SK-N-SH (cell line): ENCODE results near the gene FOXD4L3. TPM values are rescaled to one million over a fixed set of nuclear protein-coding genes. Genes with fewer than 3 reads are reported as not detected.
"Not testable (repeated sequence)": the region's sequence is repeated elsewhere in the genome, so short reads cannot be mapped to it uniquely, and the experiment has no call there.

Source experiments
- CTCF ChIA-PET: fragments of 300-600, 350-600 bp; formaldehyde crosslinking; extraction: SDS; loops from one replicate; lab custom pipeline; 2021; lab: Yijun Ruan, JAX
- POLR2A ChIA-PET: fragments of 350-600 bp; sonication (Branson Sonifier 250); formaldehyde crosslinking; extraction: SDS; loops from one replicate; lab custom pipeline; 2020; ENCODE audit warnings: antibody characterized with exemption, inconsistent platforms; lab: Yijun Ruan, JAX
- DNase-seq: peaks from one replicate; pipeline ENCODE4 v3.0.0; 2012
- H2AFZ ChIP-seq: fragments of 200-600 bp; sonication (generic); 2 replicates; pipeline ENCODE4 v1.8.1; 2016; ENCODE audit warnings: antibody characterized with exemption, mild to moderate bottlenecking, low read depth
- H3F3A ChIP-seq: fragments of 200-600 bp; sonication (generic); replicated peaks from 2 replicates; pipeline ENCODE3; 2016; ENCODE audit warnings: antibody characterized with exemption, mild to moderate bottlenecking; ENCODE audit not compliant: insufficient read depth
- H3K27ac ChIP-seq, 2 experiments: fragments of 200-500 bp in 1 of 2; fragments of 200-600 bp in 1 of 2; sonication (Bioruptor generic) in 1 of 2; sonication (generic), shearing (Covaris generic) in 1 of 2; 2 replicates each; pipeline versions ENCODE4 v1.5.1 to v1.6.1; 2014 to 2016; ENCODE audit warnings: low read depth in 2 of 2, inconsistent platforms in 1 of 2, low read length in 1 of 2, mild to moderate bottlenecking in 1 of 2, mixed read lengths in 1 of 2
- H3K27me3 ChIP-seq: fragments of 200-600 bp; sonication (generic), shearing (Covaris generic); 2 replicates; pipeline ENCODE4 v1.6.1; 2016; ENCODE audit warnings: mixed run types; ENCODE audit not compliant: insufficient read depth
- H3K36me3 ChIP-seq, 2 experiments: fragments of 200-500 bp in 1 of 2; fragments of 200-600 bp in 1 of 2; sonication (Bioruptor generic) in 1 of 2; sonication (generic) in 1 of 2; replicated peaks in 1 of 2; 2 replicates each; pipeline versions ENCODE3 to v1.5.1; 2014 to 2016; ENCODE audit warnings: low read length in 1 of 2, mild to moderate bottlenecking in 1 of 2; ENCODE audit not compliant: insufficient read depth in 2 of 2, control insufficient read depth in 1 of 2
- H3K4me1 ChIP-seq, 2 experiments: fragments of 200-500 bp in 1 of 2; fragments of 200-600 bp in 1 of 2; sonication (Bioruptor generic) in 1 of 2; sonication (generic), shearing (Covaris generic) in 1 of 2; 2 replicates each; pipeline versions ENCODE4 v1.5.1 to v1.6.1; 2014 to 2016; ENCODE audit warnings: low read depth in 1 of 2, low read length in 1 of 2, mixed run types in 1 of 2; ENCODE audit not compliant: insufficient read depth in 2 of 2, control insufficient read depth in 1 of 2
- H3K4me2 ChIP-seq: fragments of 200-600 bp; sonication (generic), shearing (Covaris generic); 2 replicates; pipeline ENCODE4 v1.6.1; 2017; ENCODE audit warnings: mixed run types
- H3K4me3 ChIP-seq, 2 experiments: fragments of 200-500 bp in 1 of 2; fragments of 200-600 bp in 1 of 2; sonication (Bioruptor generic) in 1 of 2; sonication (generic), shearing (Covaris generic) in 1 of 2; 2 replicates each; pipeline versions ENCODE4 v1.5.1 to v1.8.1; 2014 to 2016; ENCODE audit warnings: low read depth in 2 of 2, inconsistent platforms in 1 of 2, low read length in 1 of 2, mild to moderate bottlenecking in 1 of 2, mixed read lengths in 1 of 2, moderate library complexity in 1 of 2
- H3K79me2 ChIP-seq: fragments of 200-600 bp; sonication (generic); 2 replicates; pipeline ENCODE4 v1.8.1; 2017; ENCODE audit warnings: mild to moderate bottlenecking; ENCODE audit not compliant: insufficient read depth
- H3K9ac ChIP-seq: fragments of 200-600 bp; sonication (generic); 2 replicates; pipeline ENCODE4 v1.6.1; 2017; ENCODE audit warnings: mixed run types
- H3K9me2 ChIP-seq: fragments of 200-600 bp; sonication (generic); 2 replicates; pipeline ENCODE4 v1.6.1; 2017; ENCODE audit warnings: mixed run types
- H3K9me3 ChIP-seq: fragments of 200-600 bp; sonication (generic); 2 replicates; pipeline ENCODE4 v1.6.1; 2017; ENCODE audit warnings: mixed run types, mild to moderate bottlenecking, moderate library complexity
- H4K20me1 ChIP-seq: fragments of 200-600 bp; sonication (generic); 2 replicates; pipeline ENCODE4 v1.6.1; 2017; ENCODE audit warnings: mild to moderate bottlenecking, mixed run types; ENCODE audit not compliant: insufficient read depth
- WGBS: methylation state at CpG from one replicate; pipeline ENCODE4 v1.1.6; 2017; ENCODE audit warnings: low lambda C conversion rate; 5-methylcytosine and 5-hydroxymethylcytosine counted together
- polyA plus RNA-seq, 3 experiments: library from polyadenylated mRNA; depleted of rRNA; stranded (reverse); fragments of >200 nt; gene quantifications; 2 replicates each; pipeline ENCODE4 v1.2.3, GENCODE V29; 2012

Gene FOXD4L3
- polyA plus RNA-seq, 1 of the 3 experiments (the other 2 are of a cell fraction) = 0.10 TPM

GRCh38 chr9:68329106-68329505 is 26.4 kb downstream of the FOXD4L3 start:
- H3K36me3 ChIP-seq, DNase-seq, POLR2A ChIA-PET, H3K9ac ChIP-seq, H3K4me1 ChIP-seq, H3K9me2 ChIP-seq, H3K4me3 ChIP-seq, H2AFZ ChIP-seq, H3K27ac ChIP-seq, H3K9me3 ChIP-seq, H3K4me2 ChIP-seq, H3K27me3 ChIP-seq, H4K20me1 ChIP-seq, H3F3A ChIP-seq, H3K79me2 ChIP-seq, CTCF ChIA-PET: not testable (repeated sequence)
- 23% methylated on average over 2 of the region's 4 CpGs for WGBS

GRCh38 chr9:68330531-68331173 is 28.0 kb downstream of the FOXD4L3 start:
- CTCF ChIA-PET, H3K79me2 ChIP-seq, H3K27me3 ChIP-seq, H3K27ac ChIP-seq, H4K20me1 ChIP-seq, H3K4me2 ChIP-seq, H3K9me3 ChIP-seq, H2AFZ ChIP-seq, H3K4me3 ChIP-seq, DNase-seq, H3F3A ChIP-seq, H3K4me1 ChIP-seq, POLR2A ChIA-PET, H3K9me2 ChIP-seq, H3K9ac ChIP-seq, H3K36me3 ChIP-seq: not testable (repeated sequence)
- 5% methylated on average over 9 of the region's 11 CpGs for WGBS

- H3K79me2 ChIP-seq, H3K27me3 ChIP-seq, H3K9me3 ChIP-seq, H3K27ac ChIP-seq, DNase-seq, H4K20me1 ChIP-seq, H3K4me2 ChIP-seq, H3K36me3 ChIP-seq, H3K9ac ChIP-seq, POLR2A ChIA-PET, H2AFZ ChIP-seq, H3F3A ChIP-seq, H3K9me2 ChIP-seq, CTCF ChIA-PET, H3K4me1 ChIP-seq, H3K4me3 ChIP-seq: not testable (repeated sequence)
- WGBS = 0% methylated on average over 1 of the region's 1 CpG
Observed at GRCh38 chr9:68332122-68332521, 29.5 kb downstream of the FOXD4L3 start.

- WGBS = 15% methylated on average over 3 of the region's 3 CpGs
- POLR2A ChIA-PET, H3K9me3 ChIP-seq, H3K9ac ChIP-seq, H3K9me2 ChIP-seq, H3F3A ChIP-seq, CTCF ChIA-PET, DNase-seq, H3K4me1 ChIP-seq, H3K36me3 ChIP-seq, H3K27ac ChIP-seq, H3K27me3 ChIP-seq, H4K20me1 ChIP-seq, H3K4me3 ChIP-seq, H2AFZ ChIP-seq, H3K79me2 ChIP-seq, H3K4me2 ChIP-seq: not testable (repeated sequence)
Observed at GRCh38 chr9:68335935-68336334, 33.3 kb downstream of the FOXD4L3 start.

- CTCF ChIA-PET, H3K9me3 ChIP-seq, H3K9me2 ChIP-seq, H3K4me2 ChIP-seq, H3F3A ChIP-seq, H3K4me3 ChIP-seq, H3K27me3 ChIP-seq, H3K9ac ChIP-seq, H3K36me3 ChIP-seq, H3K4me1 ChIP-seq, H4K20me1 ChIP-seq, H3K79me2 ChIP-seq, DNase-seq, H2AFZ ChIP-seq, POLR2A ChIA-PET, H3K27ac ChIP-seq: not testable (repeated sequence)
- 19% methylated on average over 7 of the region's 10 CpGs for WGBS
Observed at GRCh38 chr9:68336639-68337339, 34.1 kb downstream of the FOXD4L3 start.

- CTCF ChIA-PET, H3K79me2 ChIP-seq, DNase-seq, POLR2A ChIA-PET, H3K9me2 ChIP-seq, H4K20me1 ChIP-seq, H3K9me3 ChIP-seq, H2AFZ ChIP-seq, H3K4me2 ChIP-seq, H3K27ac ChIP-seq, H3K4me1 ChIP-seq, H3K4me3 ChIP-seq, H3K36me3 ChIP-seq, H3F3A ChIP-seq, H3K27me3 ChIP-seq, H3K9ac ChIP-seq: not testable (repeated sequence)
- WGBS = 11% methylated on average over 7 of the region's 7 CpGs
Observed at GRCh38 chr9:68338000-68338399, 35.3 kb downstream of the FOXD4L3 start.
